GM19193 (cell line): ENCODE results near the gene DAGLA.

ENCODE experiments used
- POLR2A ChIP-seq: IDR thresholded peaks from 4 replicates; pipeline ENCODE4 v1.6.1; 2011; ENCODE audit not compliant: insufficient read depth, insufficient read length; ENCODE audit errors: extremely low read depth

DAGLA gene

DNA sequence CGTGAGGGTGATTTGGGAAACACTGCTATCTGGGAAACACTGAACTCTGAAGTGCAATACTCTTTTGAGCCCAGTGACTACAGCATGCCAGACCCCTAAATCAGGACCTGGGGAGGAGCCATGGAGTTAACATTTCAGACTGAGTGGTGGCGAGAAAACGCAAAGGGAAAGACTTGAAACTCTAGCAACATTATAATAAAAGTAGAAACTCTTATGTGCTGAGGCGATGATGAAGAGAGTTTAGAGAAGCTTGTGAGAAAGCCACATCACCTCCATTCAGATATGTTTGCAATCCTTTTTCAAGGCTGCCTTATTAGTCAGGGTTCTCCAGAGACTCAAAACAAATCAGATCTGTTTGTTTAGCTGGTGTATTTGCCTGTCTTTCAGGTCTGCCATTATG lies 114.4 kb downstream of the DAGLA start:
- TF ChIP-seq POLR2A: no peak

DNA sequence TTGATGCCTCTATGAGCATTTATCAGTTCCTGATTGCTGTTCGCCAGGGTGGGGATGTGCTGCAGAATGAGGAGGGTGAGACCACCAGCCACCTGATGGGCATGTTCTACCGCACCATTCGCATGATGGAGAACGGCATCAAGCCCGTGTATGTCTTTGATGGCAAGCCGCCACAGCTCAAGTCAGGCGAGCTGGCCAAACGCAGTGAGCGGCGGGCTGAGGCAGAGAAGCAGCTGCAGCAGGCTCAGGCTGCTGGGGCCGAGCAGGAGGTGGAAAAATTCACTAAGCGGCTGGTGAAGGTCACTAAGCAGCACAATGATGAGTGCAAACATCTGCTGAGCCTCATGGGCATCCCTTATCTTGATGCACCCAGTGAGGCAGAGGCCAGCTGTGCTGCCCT lies 115.3 kb downstream of the DAGLA start:
- TF ChIP-seq POLR2A: no peak

DNA sequence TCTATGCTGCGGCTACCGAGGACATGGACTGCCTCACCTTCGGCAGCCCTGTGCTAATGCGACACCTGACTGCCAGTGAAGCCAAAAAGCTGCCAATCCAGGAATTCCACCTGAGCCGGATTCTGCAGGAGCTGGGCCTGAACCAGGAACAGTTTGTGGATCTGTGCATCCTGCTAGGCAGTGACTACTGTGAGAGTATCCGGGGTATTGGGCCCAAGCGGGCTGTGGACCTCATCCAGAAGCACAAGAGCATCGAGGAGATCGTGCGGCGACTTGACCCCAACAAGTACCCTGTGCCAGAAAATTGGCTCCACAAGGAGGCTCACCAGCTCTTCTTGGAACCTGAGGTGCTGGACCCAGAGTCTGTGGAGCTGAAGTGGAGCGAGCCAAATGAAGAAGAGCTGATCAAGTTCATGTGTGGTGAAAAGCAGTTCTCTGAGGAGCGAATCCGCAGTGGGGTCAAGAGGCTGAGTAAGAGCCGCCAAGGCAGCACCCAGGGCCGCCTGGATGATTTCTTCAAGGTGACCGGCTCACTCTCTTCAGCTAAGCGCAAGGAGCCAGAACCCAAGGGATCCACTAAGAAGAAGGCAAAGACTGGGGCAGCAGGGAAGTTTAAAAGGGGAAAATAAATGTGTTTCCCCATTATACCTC lies 115.8 kb downstream of the DAGLA start:
- no peak for TF ChIP-seq POLR2A
